Smooth muscle cell (in vitro differentiated cells): ENCODE data around the gene CEP20. TPM values are rescaled to one million over a fixed set of nuclear protein-coding genes. Genes with fewer than 3 reads are reported as not detected.
"Not testable (repeated sequence)": the region's sequence is repeated elsewhere in the genome, so short reads cannot be mapped to it uniquely, and the experiment has no call there.

Experiments used
- DNase-seq: peaks from one replicate; lab custom pipeline; 2025; ENCODE audit not compliant: unreplicated experiment; lab: John Stamatoyannopoulos, UW
- H2AFZ ChIP-seq: fragments of 200-600 bp; sonication (generic); 2 replicates; pipeline ENCODE4 v1.6.0; 2016; ENCODE audit warnings: antibody characterized with exemption, low read depth, mild to moderate bottlenecking
- H3F3A ChIP-seq: fragments of 200-600 bp; sonication (generic); 2 replicates; pipeline ENCODE4 v1.6.0; 2017; ENCODE audit warnings: antibody characterized with exemption, low read depth
- H3K27ac ChIP-seq: fragments of 200-600 bp; sonication (generic); 2 replicates; pipeline ENCODE4 v1.5.1; 2016; ENCODE audit warnings: low read depth, mild to moderate bottlenecking
- H3K27me3 ChIP-seq: fragments of 200-600 bp; sonication (generic); 2 replicates; pipeline ENCODE4 v1.6.1; 2016; ENCODE audit warnings: low read depth, mild to moderate bottlenecking
- H3K36me3 ChIP-seq: fragments of 200-600 bp; sonication (generic); 2 replicates; pipeline ENCODE4 v1.5.1; 2016; ENCODE audit warnings: low read depth
- H3K4me1 ChIP-seq: fragments of 200-600 bp; sonication (generic); 2 replicates; pipeline ENCODE4 v1.5.1; 2016; ENCODE audit warnings: low read depth
- H3K4me2 ChIP-seq: fragments of 200-600 bp; sonication (generic); 2 replicates; pipeline ENCODE4 v1.6.0; 2016; ENCODE audit warnings: mild to moderate bottlenecking
- H3K4me3 ChIP-seq: fragments of 200-600 bp; sonication (generic); 2 replicates; pipeline ENCODE4 v1.5.1; 2016; ENCODE audit warnings: mild to moderate bottlenecking
- H3K79me2 ChIP-seq: fragments of 200-600 bp; sonication (generic); 2 replicates; pipeline ENCODE4 v1.6.0; 2016; ENCODE audit warnings: low read depth, mild to moderate bottlenecking
- H3K9ac ChIP-seq: fragments of 200-600 bp; sonication (generic); 2 replicates; pipeline ENCODE4 v1.6.0; 2016; ENCODE audit warnings: low read depth
- H3K9me3 ChIP-seq: fragments of 200-600 bp; sonication (generic); replicated peaks from 2 replicates; pipeline ENCODE4 v1.5.1; 2016; ENCODE audit warnings: low read depth
- H4K20me1 ChIP-seq: fragments of 200-600 bp; sonication (generic); 2 replicates; pipeline ENCODE4 v1.6.0; 2016; ENCODE audit warnings: low read depth
- WGBS: methylation state at CpG from one replicate; pipeline ENCODE4 v1.1.7; 2016; ENCODE audit warnings: low lambda C conversion rate; 5-methylcytosine and 5-hydroxymethylcytosine counted together
- polyA plus RNA-seq: library from polyadenylated mRNA; unstranded; fragments of >200 nt; fragmentation: Nextera tagmentation; extraction: Ambion mirVana; gene quantifications from 2 replicates; pipeline ENCODE4 v1.2.1, GENCODE V29; 2016
- total RNA-seq: library from RNA; depleted of rRNA; stranded (reverse); fragments of >200 nt; gene quantifications from 2 replicates; pipeline ENCODE4 v1.2.3, GENCODE V29; 2014
- TF ChIP-seq, protein P1 (sequence below): fragments of 200-600 bp; sonication (generic); IDR thresholded peaks from 2 replicates; pipeline ENCODE4 v1.5.1; 2017; ENCODE audit warnings: borderline replicate concordance, mild to moderate bottlenecking, antibody characterized with exemption; ENCODE audit not compliant: insufficient read depth, poor library complexity, severe bottlenecking

The CEP20 gene, protein sequence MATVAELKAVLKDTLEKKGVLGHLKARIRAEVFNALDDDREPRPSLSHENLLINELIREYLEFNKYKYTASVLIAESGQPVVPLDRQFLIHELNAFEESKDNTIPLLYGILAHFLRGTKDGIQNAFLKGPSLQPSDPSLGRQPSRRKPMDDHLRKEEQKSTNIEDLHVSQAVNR
- total RNA-seq (38.4 and 64.1 TPM in 2 replicates), polyA plus RNA-seq (29.0 and 30.5 TPM in 2 replicates)

- Histone ChIP-seq H3K9me3 (no peaks in the 10 kb centered on the region), H3K4me1 (peaks cover 10% of the 10 kb centered on the region), H3K4me2 (peak within 1 kb of the TSS; percentile 83), H3K4me3 (peak within 1 kb of the TSS; percentile 82), H3F3A (no peaks in the 10 kb centered on the region), H3K27ac (peak within 1 kb of the TSS; percentile 72), H4K20me1 (peaks cover 6% of the 10 kb centered on the region), H3K79me2 (peaks cover 44% of the 10 kb centered on the region), H2AFZ (peak within 1 kb of the TSS; percentile 86), H3K27me3 (no peaks in the 10 kb centered on the region), H3K36me3 (no peaks in the 10 kb centered on the region), H3K9ac (peak within 1 kb of the TSS; percentile 91)
- peak; percentile 96 for DNase-seq
- WGBS, result 2% methylated on average over 41 of the region's 41 CpGs
- TF ChIP-seq, protein P1, sequence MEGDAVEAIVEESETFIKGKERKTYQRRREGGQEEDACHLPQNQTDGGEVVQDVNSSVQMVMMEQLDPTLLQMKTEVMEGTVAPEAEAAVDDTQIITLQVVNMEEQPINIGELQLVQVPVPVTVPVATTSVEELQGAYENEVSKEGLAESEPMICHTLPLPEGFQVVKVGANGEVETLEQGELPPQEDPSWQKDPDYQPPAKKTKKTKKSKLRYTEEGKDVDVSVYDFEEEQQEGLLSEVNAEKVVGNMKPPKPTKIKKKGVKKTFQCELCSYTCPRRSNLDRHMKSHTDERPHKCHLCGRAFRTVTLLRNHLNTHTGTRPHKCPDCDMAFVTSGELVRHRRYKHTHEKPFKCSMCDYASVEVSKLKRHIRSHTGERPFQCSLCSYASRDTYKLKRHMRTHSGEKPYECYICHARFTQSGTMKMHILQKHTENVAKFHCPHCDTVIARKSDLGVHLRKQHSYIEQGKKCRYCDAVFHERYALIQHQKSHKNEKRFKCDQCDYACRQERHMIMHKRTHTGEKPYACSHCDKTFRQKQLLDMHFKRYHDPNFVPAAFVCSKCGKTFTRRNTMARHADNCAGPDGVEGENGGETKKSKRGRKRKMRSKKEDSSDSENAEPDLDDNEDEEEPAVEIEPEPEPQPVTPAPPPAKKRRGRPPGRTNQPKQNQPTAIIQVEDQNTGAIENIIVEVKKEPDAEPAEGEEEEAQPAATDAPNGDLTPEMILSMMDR, result peak; percentile 5
Measured at GRCh38 chr16:15888072-15888976, at the start of gene CEP20. Gene CEP20 (minus strand): TSS chr16:15888603. CDS start chr16:15888585, 18 bp downstream.

GRCh38 chr16:15936809-15937208 lies 48.4 kb upstream of the CEP20 start:
- WGBS, result 94% methylated on average over 6 of the region's 6 CpGs
- not testable (repeated sequence) for DNase-seq, H3K36me3 ChIP-seq, H3K27me3 ChIP-seq, H3K4me2 ChIP-seq, H3K9me3 ChIP-seq, H3K4me1 ChIP-seq, H3K27ac ChIP-seq, H3K9ac ChIP-seq, H3F3A ChIP-seq, H4K20me1 ChIP-seq, H2AFZ ChIP-seq, H3K4me3 ChIP-seq, H3K79me2 ChIP-seq

DNA sequence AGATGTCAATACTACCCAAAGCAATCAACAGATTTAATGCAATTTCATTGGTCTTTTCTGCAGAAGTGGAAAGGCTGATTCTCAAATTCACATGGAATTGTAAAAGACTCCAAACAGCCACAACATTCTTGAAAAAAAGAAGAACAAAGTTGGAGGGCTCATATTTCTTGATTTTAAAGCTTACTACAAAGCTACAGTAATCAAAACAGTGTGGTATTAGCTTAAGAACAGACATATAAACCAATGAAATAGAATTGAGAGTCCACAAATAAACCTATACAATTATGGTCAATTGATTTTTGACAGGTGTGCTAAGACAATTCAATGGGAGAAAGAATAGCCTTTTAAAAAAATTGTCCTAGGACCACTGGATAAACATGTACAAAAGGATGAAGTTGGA lies 46.6 kb upstream of the CEP20 start:
- Histone ChIP-seq H3K27ac (no peak overlapping the region), H3K4me1 (no peaks in the 10 kb centered on the region), H3K4me3 (no peak overlapping the region), H3K27me3 (no peaks in the 10 kb centered on the region), H2AFZ (no peak overlapping the region), H3K9ac (no peak overlapping the region), H3K36me3 (no peaks in the 10 kb centered on the region), H3K79me2 (no peaks in the 10 kb centered on the region), H3F3A (no peaks in the 10 kb centered on the region), H3K9me3 (no peaks in the 10 kb centered on the region), H4K20me1 (no peaks in the 10 kb centered on the region), H3K4me2 (no peak overlapping the region)
- DNase-seq, result no peak
- TF ChIP-seq, protein P1, result no peak

- Histone ChIP-seq H3K4me3 (no peak overlapping the region), H3F3A (no peaks in the 10 kb centered on the region), H3K27me3 (no peaks in the 10 kb centered on the region), H3K79me2 (no peaks in the 10 kb centered on the region), H3K36me3 (no peaks in the 10 kb centered on the region), H3K27ac (no peak overlapping the region), H3K9me3 (no peaks in the 10 kb centered on the region), H2AFZ (no peak overlapping the region), H4K20me1 (no peaks in the 10 kb centered on the region), H3K4me2 (no peak overlapping the region), H3K9ac (no peak overlapping the region), H3K4me1 (no peaks in the 10 kb centered on the region)
- TF ChIP-seq, protein P1, result no peak
- no peak for DNase-seq
- 92% methylated on average over 4 of the region's 4 CpGs for WGBS
Measured at GRCh38 chr16:15933781-15934180, 45.4 kb upstream of the CEP20 start.
